Spleen (tissue), 7 donors: ENCODE data around the gene SPINDOC.

Experiments used
- CTCF ChIP-seq, 11 experiments: fragments of 200-600 bp in 7 of 11; fragments of 450-650 bp in 4 of 11; sonication (generic) in 4 of 11; IDR thresholded peaks in 8 of 11; conservative IDR thresholded peaks in 3 of 11; 1 replicate in 7 of 11; 2 replicates in 4 of 11; pipeline versions ENCODE4 v1.4.0 to v1.8.0; 2016 to 2021; ENCODE audit warnings: antibody characterized with exemption in 11 of 11, inconsistent platforms in 4 of 11, mild to moderate bottlenecking in 1 of 11
- POLR2A ChIP-seq, 3 donors: fragments of 450-650 bp; IDR thresholded peaks; one replicate each; pipeline ENCODE4 v1.5.1; 2017; ENCODE audit warnings: antibody characterized with exemption in 3 of 3, mild to moderate bottlenecking in 1 of 3
- donor health status: DM: no; HTN: no; CAD: no; lungs with moderate emphysema.
- donor health status: DM: no; HTN: no; CAD: no.
- donor health status: DM: no; HTN: no; CAD: no.

- TF ChIP-seq CTCF (IDR thresholded peaks at IDR 0.05 in 8 of 11, conservative IDR thresholded peaks at IDR 0.05 in 3 of 11) = no peak
- no peak for TF ChIP-seq POLR2A (IDR thresholded peaks at IDR 0.05)
These were observed 48.9 kb upstream of the SPINDOC start for GRCh38 chr11:63764340-63764678.
